ENCODE results near the gene ZRANB3.
"Not testable (repeated sequence)": the region's sequence is repeated elsewhere in the genome, so short reads cannot be mapped to it uniquely, and the experiment has no call there.

The ZRANB3 gene

DNA sequence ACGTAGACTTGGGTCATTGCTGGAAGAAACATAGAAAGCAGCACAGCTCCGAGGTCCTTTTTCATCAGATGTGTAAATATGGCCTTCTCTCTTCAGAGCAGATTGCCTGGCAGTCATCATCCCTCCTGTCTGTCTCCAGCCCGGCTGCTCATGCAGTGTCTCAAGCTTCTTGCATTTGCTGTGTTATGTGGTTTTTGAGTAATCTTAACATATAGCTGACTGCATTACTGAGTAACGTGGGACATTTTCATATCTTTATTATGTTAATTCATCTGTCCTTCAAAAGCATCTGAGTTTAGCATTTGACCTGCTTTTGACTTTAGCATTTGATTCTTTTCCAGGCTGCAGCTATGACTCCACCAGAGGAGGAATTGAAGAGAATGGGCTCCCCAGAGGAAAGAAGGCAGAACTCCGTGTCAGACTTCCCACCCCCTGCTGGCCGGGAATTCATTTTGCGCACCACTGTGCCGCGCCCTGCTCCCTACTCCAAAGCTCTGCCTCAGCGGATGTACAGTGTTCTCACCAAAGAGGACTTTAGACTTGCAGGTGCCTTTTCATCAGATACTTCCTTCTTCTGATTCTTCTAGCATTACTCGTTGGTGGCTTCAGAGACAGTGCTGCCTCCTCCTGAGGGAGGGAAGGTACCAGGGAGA lies 362.7 kb downstream of the ZRANB3 start:
- DNase-seq: no peak

DNA sequence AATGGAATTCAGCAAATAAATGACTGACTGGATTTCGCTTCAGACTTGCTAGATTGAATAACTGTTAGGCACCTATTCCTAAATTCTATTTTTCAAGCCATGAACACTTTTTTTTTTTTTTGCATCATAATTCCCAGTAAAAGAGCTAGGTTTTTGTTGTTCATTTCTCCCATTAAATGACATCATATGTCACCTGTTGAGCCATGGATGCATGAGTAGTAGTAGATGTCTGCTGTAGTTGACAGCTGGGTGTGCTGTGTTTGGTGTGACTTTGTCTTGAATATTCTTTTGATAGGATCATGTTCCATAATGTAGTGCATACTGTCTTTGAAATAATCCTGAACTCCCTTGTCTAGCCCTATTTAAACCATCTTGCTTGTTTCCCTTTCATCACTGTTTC lies 363.7 kb downstream of the ZRANB3 start:
- DNase-seq: no peak

DNA sequence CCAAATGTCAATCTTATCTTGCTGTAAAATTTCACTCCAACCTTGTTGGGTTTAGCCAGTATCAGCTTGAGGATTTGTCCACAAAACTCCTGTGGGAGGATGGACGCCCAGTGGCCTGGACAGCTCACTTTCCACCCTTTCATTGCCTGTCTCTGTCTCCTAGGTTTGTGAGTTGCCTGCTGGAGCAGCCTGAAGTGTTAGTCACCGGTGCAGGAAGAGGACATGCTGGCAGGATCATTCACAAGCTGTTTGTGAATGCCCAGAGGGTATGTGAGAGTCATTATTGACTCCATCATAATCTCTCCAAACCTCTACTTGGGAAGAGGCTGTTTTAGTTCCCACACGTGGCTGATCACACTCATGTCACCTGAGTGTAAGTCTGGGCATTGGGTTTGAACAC lies 366.6 kb downstream of the ZRANB3 start:
- no peak for DNase-seq

DNA sequence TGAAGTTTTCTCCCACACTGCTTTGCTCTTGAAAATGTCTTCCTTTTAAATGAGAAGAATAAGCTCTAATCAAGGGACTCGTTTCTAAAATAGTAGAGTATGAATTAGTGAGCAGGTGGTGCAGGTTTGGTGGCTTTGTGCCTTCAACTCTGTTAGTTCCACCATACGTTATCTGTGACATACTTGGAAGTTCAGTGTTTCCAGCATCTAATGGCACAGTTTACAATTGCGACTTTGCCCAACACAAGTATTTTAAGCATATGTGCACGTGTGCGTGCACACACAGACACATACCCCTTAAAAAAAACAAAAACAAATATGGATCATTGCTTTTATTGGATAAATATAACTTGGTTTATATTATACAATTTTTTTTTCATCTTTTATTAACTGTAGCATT lies 367.1 kb downstream of the ZRANB3 start:
- no peak for DNase-seq

DNA sequence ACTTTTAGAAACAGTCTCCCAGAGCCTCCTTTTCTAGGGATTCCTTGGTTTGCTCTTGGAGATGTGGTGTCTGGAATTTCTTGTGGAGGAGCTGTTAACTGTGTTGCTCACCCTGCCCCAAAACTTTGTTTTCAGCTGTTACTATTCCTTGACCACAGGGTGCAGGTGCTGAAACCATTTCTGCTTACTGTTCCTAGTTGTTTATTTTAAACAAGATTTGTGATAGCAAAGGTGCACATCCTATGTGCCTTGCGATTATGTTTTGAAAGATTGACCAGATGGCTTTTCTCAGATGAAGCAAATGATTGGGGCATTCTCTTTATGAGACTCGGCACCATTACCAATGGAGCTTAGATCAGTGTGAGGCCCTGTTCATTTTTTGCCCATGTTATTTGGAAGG lies 367.7 kb downstream of the ZRANB3 start:
- DNase-seq: no peak

DNA sequence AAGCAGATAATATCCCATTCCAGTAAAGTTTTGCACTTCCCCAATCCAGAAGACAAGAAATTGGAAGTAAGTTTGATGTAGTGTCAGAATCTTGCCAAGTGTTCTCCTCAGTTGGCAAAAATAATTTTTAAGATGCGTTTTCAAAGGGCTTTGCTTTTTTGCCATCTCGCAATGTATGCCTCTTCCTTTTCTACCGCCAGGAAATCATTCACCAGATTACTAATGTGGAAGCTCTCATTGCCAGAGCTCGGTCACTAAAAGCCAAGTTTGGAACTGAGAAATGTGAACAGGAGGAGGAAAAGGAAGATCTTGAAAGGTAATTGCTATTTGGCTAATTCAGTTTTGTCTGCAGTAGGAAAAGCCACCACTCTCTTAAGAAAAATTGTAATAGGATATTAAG lies 368.2 kb downstream of the ZRANB3 start:
- no peak for DNase-seq

DNA sequence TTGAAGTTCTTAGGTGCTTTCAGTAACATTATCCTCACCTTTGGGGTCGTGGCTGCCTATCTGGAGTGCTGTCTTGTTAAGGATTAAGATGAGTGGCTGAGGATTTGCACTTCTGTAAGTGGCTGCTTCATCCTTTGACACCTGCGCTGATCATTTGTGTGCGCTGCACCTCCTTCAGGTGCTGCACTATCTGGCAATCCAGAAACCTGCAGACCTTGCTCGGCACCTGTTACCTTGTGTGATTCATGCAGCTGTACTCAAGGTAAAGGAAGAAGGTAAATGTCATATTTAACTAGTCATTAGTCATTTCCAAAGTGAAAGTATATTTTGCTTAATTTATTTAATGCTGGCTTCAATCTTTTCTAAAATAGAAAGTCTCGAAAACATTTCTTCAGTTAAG lies 368.6 kb downstream of the ZRANB3 start:
- no peak for DNase-seq

DNA sequence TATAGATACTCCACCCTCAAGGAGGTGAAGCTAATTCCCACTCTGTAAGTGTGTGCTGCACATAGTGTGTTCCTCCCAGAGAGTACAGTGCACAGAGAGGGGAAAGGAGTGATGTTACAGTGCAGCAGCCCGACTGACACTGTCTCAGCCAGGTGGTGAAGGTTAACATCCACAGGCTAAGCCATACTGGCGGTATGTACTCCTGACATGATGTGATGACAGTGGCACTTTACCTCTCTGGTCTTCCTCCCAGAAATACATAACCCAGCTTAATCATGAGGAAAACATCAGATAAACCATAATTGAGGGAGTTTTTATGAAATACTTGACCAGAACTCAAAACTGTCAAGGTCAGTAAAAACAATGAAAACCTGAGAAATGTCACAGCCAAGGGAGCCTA lies 371.8 kb downstream of the ZRANB3 start:
- no peak for DNase-seq

DNA sequence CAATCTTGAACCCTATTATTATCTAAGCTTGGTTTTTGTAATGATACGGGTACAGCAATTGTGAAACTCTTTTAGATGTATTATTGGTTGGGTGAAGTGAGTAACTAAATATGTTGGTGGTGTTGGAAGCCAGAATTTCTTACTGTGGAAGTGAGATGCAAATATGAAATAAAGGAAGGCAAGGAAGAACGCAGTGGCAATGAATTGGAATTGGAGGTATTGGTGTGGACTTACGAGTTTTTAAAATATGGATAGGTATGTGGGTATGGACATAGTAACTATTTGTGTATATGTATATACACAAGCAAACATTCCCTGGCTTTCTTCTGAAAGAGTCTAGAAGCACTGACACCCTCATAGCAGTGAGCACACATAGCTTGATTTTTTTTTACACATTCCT lies 373.2 kb downstream of the ZRANB3 start:
- no peak for DNase-seq

DNA sequence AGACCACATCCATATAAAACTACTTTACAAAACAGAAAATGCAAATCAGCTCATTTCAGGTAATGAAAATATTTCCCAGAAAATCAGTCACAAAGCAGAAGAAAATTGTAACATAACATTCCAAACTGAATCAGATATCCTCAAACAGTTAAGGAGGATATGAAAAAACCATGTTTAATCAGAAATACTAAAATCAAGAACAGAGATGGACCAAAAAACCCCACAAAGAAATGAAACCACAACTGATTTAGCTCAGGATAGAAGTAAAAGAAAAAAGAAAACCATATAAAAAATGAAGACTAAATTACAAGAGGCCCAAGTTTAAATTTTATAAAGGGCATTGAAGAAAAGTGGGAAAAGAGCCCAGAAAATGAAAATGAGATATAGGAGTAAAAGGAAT lies 376.1 kb downstream of the ZRANB3 start:
- no peak for DNase-seq

DNA sequence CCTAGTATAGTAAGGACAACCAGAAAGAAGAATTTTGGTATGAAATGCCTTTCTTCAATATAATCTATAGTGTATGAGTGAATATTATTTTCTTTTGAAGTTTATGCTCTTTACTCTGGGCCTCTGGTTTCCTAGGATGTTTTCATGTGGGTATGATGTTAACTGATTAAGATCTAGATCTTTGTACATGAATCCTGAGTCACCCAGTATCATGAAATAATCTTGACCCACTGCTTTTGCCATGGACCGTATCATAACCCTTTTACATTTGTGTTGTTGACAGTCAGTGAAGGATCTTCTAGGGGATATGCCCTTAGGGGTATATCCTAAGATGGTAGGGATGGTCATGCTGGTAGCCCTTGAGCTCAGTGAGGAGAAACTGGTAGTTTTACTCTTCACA lies 378.7 kb downstream of the ZRANB3 start:
- DNase-seq: no peak

DNA sequence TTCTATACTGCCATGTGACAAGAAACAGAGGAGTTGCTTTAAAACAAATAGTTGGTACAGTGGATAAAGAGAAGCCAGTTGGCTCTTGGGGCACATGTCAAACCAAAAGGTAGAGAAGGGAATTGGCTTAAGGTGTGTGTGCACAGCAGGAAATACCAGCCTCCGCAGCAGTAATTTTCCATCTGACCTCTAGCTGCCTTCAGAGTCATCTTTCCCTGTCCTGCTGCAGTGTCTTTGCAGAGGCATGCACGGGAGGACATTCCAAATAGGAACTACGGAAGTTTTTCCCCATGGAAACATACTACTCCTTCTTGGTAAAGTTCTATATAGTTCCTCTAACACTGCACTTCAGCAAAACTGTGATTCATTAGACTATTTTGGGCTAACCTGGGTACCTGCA lies 379.4 kb downstream of the ZRANB3 start:
- no peak for DNase-seq

DNA sequence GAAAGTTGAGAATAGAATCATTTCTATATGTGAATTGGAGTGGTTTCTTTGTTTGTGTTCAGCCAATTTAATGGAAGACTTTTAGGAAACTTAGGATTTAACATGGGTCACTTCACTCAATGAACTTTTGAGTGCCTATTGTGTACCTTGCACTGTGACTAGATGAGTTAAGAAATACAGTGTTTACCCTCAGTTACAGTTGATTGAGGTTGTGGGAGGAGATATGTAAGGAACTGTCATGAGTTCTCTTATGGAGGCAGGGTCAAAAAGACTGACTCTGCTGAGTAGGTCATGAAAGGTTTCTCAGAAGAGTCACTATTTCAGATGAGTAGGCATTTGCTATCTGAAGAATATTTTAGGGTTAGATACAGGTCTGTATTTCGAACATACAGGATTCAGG lies 380.3 kb downstream of the ZRANB3 start:
- DNase-seq: no peak

DNA sequence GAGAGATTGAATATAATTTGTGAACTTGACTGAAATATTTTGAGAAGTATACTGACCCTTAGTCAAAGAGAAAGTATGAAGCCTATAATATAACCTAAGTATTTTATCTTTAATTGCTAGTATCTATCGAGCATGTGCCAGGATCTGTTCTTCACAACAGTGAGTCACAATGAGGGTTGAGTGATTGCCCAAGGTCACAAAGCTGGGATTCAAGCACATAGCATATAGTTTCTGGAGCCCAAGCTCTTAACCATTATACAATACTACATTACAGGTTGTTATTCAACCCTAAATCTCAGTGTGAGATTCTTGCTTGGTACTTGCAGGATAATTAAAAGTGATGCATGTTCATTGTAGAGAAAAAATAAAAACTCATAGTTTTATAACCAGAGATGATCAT lies 381.8 kb downstream of the ZRANB3 start:
- DNase-seq: no peak

DNA sequence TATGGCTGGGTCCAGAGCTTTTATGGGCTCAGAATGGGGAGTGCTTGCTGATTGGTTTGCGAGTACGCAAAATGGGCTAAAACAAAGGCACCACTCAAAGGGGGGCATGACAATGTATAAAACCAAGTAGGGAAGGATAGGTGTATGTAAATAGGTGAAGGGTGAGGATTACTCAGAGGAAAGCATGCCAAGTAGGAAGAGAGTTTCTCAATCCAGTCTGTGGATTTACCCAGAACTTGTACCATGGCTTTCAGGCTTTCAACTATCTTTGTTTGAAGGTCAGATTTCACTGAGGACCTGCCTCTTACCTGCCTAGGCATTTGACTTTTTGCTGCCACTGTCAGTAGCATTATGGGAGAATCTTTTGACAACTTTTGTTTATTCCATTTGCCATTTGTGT lies 386.7 kb downstream of the ZRANB3 start:
- DNase-seq: no peak

DNA sequence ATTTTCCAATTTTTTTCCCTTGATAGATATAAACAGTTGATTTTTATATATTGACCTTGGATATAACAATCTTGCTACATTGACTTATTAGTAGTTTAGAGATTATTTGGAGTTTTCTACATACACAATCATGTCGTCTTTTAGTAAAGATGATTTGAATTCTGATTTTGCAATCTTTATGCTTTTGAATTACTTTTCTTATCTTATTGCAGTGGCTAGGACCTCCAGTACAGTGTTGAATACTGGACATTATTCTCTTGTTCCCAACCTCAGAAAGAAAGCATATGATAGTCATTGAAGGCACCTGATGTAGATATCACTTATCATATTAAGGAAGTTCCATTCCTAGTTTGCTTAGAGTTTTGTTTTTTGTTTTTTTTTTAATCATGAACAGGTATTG lies 388.7 kb downstream of the ZRANB3 start:
- no peak for DNase-seq

DNA sequence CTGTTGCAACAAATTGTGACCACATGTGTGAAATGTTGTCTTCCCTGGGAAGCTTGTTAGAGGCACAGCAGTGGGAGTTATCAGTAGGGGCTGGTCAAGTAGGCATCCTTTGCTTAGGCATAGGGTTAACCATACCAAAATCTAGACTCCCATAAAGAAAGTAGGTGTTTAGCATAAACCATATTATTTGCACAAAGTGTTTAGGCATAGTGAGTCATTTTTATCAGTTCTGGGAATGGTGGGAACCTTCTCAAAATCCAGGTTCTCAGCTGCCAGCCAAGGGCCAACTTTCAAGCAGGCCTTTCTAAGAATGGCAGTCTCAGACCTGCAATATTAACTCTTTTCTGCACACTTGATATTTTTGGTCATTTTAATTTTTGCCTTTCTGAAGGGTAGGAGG lies 390.4 kb downstream of the ZRANB3 start:
- DNase-seq: no peak

DNA sequence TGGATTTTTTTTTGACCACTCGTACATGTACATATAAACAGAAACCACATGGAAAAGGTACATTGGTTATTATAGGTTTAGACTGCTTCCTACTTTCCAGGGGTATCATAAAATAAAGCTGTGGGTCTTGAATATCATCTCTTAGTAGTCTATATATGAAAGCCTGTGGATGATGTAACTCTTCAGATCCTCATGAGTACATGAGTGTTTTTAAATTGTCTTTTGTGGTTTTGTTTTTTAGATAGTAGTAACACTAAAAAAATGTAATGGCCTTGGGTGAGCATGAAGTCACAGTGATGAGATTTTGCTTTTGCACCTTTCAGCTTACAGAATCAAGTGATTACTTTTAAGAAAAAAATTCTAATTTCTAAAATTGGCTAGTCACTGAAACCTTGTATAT lies 398.7 kb downstream of the ZRANB3 start:
- no peak for DNase-seq

DNA sequence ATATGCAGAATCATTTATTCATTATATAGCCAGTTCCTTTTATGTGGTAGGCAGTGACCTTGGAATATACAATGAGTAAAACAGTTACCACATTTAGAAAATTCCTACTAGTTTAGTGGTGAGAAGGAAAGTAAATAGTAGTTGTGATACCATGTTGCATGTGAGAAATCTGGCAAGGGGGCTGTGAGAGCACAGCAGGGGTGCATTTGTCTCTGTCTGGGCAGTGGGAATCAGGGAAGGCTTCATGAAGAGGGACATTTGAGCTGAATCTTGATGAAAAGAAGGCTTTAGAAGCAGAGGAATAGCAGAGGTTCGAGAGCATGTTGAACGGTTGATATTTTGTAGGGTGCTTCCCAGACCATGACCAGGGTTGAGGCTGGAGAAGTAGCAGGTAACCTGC lies 400.3 kb downstream of the ZRANB3 start:
- DNase-seq: no peak

DNA sequence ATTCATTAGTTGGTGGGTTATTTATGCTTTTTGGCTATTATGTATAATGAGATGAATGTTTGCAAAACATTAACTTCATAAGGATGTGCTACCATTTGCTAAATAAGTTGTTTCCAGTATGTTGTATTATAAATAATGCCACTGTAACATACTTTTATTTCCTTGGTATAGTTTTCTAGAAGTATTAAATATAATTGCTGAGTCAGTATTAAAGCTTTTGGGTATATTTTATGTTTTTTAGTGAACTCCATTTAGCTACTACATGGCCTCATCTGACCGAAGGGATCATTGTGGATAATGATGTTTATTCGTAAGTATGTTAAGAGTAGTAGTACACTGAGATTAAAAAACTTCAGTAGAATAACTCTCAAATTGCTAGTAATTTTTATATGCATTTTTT lies 405.1 kb downstream of the ZRANB3 start:
- DNase-seq: no peak

DNA sequence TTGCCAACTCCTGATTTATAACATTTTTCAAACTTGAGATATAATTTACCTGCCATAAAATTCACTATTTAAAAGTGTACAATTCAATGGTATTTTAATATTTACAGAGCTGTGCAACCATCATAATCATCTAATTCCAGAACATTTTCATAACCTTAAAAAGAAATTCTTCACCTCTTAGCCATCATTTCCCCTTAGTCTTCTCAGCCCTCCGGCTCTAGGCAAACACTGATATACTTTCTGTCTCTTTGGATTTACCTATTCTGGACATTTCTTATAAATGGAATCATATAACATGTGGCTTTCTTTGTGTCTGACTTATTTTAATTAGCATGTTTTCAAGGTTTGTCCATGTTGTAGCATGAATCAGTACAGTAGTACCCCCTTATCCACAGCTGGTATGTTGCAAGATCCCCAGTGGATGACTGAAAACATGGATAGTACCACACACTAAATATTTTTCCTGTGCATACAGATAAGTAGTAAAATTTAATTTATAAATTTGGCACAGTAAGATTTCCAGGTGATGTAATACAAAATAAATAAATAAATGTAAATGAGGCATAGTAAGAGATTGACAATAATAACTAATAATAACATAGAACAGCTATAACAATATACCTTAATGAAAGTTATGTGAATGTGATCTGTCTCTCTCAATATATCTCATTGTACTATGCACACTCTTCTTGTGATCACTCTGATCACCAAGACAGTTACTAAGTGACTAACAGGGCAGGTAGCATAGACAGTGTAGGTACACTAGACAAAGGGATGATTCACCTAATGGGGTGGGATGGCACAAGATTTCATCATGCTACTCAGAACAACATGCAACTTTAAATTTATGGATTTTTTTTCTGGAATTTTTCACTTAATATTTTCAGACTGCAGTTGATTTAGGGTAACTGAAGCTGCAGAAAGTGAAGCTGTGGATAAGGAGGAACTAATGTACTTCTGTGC lies 405.8 kb downstream of the ZRANB3 start:
- DNase-seq: no peak

DNA sequence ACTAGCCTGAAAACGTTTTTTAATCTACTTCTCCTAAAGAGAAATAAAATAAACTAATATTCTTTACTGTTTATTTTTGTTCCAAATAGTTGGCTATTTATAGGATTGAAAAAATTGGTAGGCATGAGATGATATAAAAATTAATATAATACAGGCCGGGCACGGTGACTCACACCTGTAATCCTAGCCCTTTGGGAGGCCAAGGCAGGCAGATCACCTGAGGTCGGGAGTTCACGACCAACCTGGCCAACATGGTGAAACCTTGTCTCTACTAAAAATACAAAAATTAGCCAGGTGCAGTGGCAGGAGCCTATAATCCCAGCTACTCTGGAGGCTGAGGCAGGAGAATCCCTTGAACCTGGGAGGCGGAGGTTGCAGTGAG lies 409.4 kb downstream of the ZRANB3 start:
- DNase-seq: not testable (repeated sequence)

DNA sequence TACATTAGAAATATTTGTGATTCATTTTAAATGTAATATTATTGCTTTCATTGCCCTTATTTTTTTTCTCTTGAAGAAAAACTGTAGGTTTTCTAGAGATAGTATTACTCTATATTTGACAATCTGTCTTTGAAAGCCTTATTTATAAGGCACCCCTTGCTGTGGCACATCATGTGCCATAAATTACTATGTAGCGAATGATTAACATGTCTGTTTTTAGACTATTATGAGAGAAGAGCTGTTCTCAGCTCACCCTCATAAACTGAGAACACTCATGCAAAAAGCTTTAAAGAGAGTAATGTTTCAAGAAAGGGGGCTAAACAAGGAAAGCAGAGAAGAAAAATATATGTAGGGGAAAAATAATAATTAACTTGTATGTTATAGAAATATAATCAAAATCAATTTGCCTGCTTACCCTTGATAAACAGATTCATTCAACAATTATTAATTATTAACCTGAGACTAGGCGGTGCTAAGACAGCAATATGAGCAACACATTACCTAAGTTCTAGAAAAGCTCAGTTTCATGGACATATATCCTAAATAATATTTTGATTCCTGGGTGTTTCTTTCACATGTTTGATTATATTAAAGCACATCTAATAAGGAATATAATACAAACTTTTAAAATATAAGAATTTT lies 409.9 kb downstream of the ZRANB3 start:
- no peak for DNase-seq

DNA sequence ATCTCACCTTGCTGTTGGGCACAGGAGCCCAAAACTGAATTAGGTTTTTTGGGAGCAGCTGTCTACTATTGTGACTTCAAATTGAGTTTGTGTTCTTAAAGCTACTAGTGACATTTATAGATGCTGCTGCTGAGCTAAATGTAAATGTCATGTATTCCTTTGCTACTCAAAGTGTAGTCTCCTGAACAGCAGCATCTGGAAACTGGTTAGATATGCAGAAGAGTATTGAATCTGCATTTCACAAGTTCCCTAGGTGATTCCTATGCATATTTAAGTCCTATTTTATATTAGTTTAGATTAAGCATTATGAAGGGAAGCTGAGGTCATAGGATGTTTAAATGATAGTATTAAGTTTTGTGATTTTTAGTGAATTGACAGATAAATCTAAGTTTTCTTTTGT lies 411.4 kb downstream of the ZRANB3 start:
- DNase-seq: no peak
